NCI-H187 (cell line): ENCODE measurements around the gene ARHGAP26.
"Not testable (repeated sequence)": the region's sequence is repeated elsewhere in the genome, so short reads cannot be mapped to it uniquely, and the experiment has no call there.

ENCODE experiments used
- DNase-seq, 2 experiments: peaks; one replicate each; lab custom pipeline; 2025; lab: John Stamatoyannopoulos, UW

ARHGAP26 gene

GRCh38 chr5:143117821-143118220 is 347.6 kb downstream of the ARHGAP26 start:
- DNase-seq = no peak

- DNase-seq = no peak
Measured at GRCh38 chr5:143118222-143118621, 348.0 kb downstream of the ARHGAP26 start.

GRCh38 chr5:143118818-143119217 is 348.6 kb downstream of the ARHGAP26 start:
- not testable (repeated sequence) for DNase-seq

- no peak for DNase-seq
Measured at GRCh38 chr5:143119291-143119769, 349.2 kb downstream of the ARHGAP26 start.

- no peak for DNase-seq
Measured at GRCh38 chr5:143119881-143120341, 349.7 kb downstream of the ARHGAP26 start.

- no peak for DNase-seq
Measured at GRCh38 chr5:143120460-143121134, 350.4 kb downstream of the ARHGAP26 start.

GRCh38 chr5:143121135-143121475 is 350.9 kb downstream of the ARHGAP26 start:
- no peak for DNase-seq

GRCh38 chr5:143124593-143124992 is 354.4 kb downstream of the ARHGAP26 start:
- DNase-seq = no peak

GRCh38 chr5:143126174-143127019 is 356.2 kb downstream of the ARHGAP26 start:
- DNase-seq = no peak

- no peak for DNase-seq
Measured at GRCh38 chr5:143128412-143129071, 358.4 kb downstream of the ARHGAP26 start.

GRCh38 chr5:143129203-143129602 is 359.0 kb downstream of the ARHGAP26 start:
- DNase-seq = no peak

- no peak for DNase-seq
Measured at GRCh38 chr5:143129910-143130612, 359.9 kb downstream of the ARHGAP26 start.

- no peak for DNase-seq
Measured at GRCh38 chr5:143130613-143131305, 360.6 kb downstream of the ARHGAP26 start.

GRCh38 chr5:143131972-143132371 is 361.8 kb downstream of the ARHGAP26 start:
- no peak for DNase-seq

- no peak for DNase-seq
Measured at GRCh38 chr5:143132739-143133138, 362.6 kb downstream of the ARHGAP26 start.

- no peak for DNase-seq
Measured at GRCh38 chr5:143133721-143134120, 363.5 kb downstream of the ARHGAP26 start.

GRCh38 chr5:143134269-143134668 is 364.1 kb downstream of the ARHGAP26 start:
- no peak for DNase-seq

- DNase-seq = no peak
Measured at GRCh38 chr5:143134900-143135299, 364.7 kb downstream of the ARHGAP26 start.

GRCh38 chr5:143135832-143136551 is 365.8 kb downstream of the ARHGAP26 start:
- no peak for DNase-seq

GRCh38 chr5:143138839-143139238 is 368.7 kb downstream of the ARHGAP26 start:
- DNase-seq = no peak

- no peak for DNase-seq
Measured at GRCh38 chr5:143139585-143139984, 369.4 kb downstream of the ARHGAP26 start.
